CD14-positive monocyte (primary cell): ENCODE data around the gene CPS1. TPM values are rescaled to one million over a fixed set of nuclear protein-coding genes. Genes with fewer than 3 reads are reported as not detected.

Experiments
- DNase-seq, 3 donors: peaks; one replicate each; pipeline ENCODE4 v3.0.0-alpha.2; 2011 to 2022
- H2AFZ ChIP-seq: 2 replicates; pipeline ENCODE4 v1.6.0; 2012; ENCODE audit warnings: mild to moderate bottlenecking, low read depth, low read length, inconsistent platforms; ENCODE audit not compliant: insufficient read depth, poor library complexity, severe bottlenecking
- H3K27ac ChIP-seq, 2 donors: 1 replicate in 1 of 2; 2 replicates in 1 of 2; pipeline ENCODE4 v1.5.1; 2012 to 2013; ENCODE audit warnings: low read length in 2 of 2, control low read depth in 1 of 2, inconsistent platforms in 1 of 2, low read depth in 1 of 2, mild to moderate bottlenecking in 1 of 2
- H3K27me3 ChIP-seq, 2 donors: one replicate each; pipeline versions ENCODE4 v1.6.0 to v1.6.1; 2011 to 2013; ENCODE audit warnings: low read length in 2 of 2; ENCODE audit not compliant: control insufficient read depth in 2 of 2, insufficient read depth in 2 of 2
- H3K36me3 ChIP-seq, 2 donors: replicated peaks in 1 of 2; 1 replicate in 1 of 2; 2 replicates in 1 of 2; pipeline versions ENCODE4 v1.5.1 to v1.6.1; 2012 to 2013; ENCODE audit warnings: low read length in 2 of 2, control low read depth in 1 of 2, inconsistent platforms in 1 of 2, mild to moderate bottlenecking in 1 of 2; ENCODE audit not compliant: insufficient read depth in 2 of 2, control insufficient read depth in 1 of 2
- H3K4me1 ChIP-seq, 2 donors: 1 replicate in 1 of 2; 2 replicates in 1 of 2; pipeline versions ENCODE4 v1.5.1 to v1.6.1; 2012 to 2013; ENCODE audit warnings: low read length in 2 of 2, control low read depth in 1 of 2, inconsistent platforms in 1 of 2, mild to moderate bottlenecking in 1 of 2, moderate library complexity in 1 of 2; ENCODE audit not compliant: insufficient read depth in 2 of 2, control insufficient read depth in 1 of 2
- H3K4me2 ChIP-seq: replicated peaks from 2 replicates; pipeline ENCODE3; 2012; ENCODE audit warnings: low read length, moderate library complexity, mild to moderate bottlenecking; ENCODE audit not compliant: poor library complexity, severe bottlenecking; ENCODE audit errors: extremely low read depth
- H3K4me3 ChIP-seq, 3 experiments: fragments of 200-600 bp in 1 of 3; sonication (generic) in 1 of 3; replicated peaks in 1 of 3; 1 replicate in 2 of 3; 2 replicates in 1 of 3; pipeline ENCODE4 v1.5.1; 2011 to 2013; ENCODE audit warnings: low read length in 3 of 3, mild to moderate bottlenecking in 3 of 3, control low read depth in 2 of 3, low read depth in 2 of 3, inconsistent platforms in 1 of 3, moderate library complexity in 1 of 3
- H3K79me2 ChIP-seq: 2 replicates; pipeline ENCODE4 v1.6.0; 2012; ENCODE audit warnings: mild to moderate bottlenecking, control low read depth, inconsistent platforms, low read length, moderate library complexity; ENCODE audit not compliant: insufficient read depth
- H3K9ac ChIP-seq: 2 replicates; pipeline ENCODE4 v1.6.0; 2017; ENCODE audit warnings: low read length, mild to moderate bottlenecking; ENCODE audit not compliant: insufficient read depth, poor library complexity, severe bottlenecking
- H3K9me3 ChIP-seq, 2 donors: replicated peaks in 1 of 2; 1 replicate in 1 of 2; 2 replicates in 1 of 2; pipeline versions ENCODE4 v1.5.1 to v1.6.1; 2012 to 2013; ENCODE audit warnings: low read length in 2 of 2, control low read depth in 1 of 2; ENCODE audit not compliant: control insufficient read depth in 1 of 2, insufficient read depth in 1 of 2
- H4K20me1 ChIP-seq: 2 replicates; pipeline ENCODE4 v1.6.0; 2012; ENCODE audit warnings: mild to moderate bottlenecking, low read length, control low read depth, moderate library complexity; ENCODE audit not compliant: insufficient read depth
- H3K27ac Mint-ChIP-seq, 7 donors: one replicate each; pipeline ENCODE4 v1.8.0; 2020; ENCODE audit warnings: mild to moderate bottlenecking in 7 of 7, mixed read lengths in 7 of 7, moderate library complexity in 6 of 7, inconsistent platforms in 2 of 7
- H3K27me3 Mint-ChIP-seq, 3 donors: one replicate each; pipeline ENCODE4 v1.8.0; 2021 to 2022; ENCODE audit warnings: low read depth in 3 of 3, mild to moderate bottlenecking in 3 of 3, mixed read lengths in 3 of 3, moderate library complexity in 3 of 3, inconsistent platforms in 1 of 3
- H3K36me3 Mint-ChIP-seq, 2 donors: one replicate each; pipeline ENCODE4 v1.8.0; 2020; ENCODE audit warnings: mixed read lengths in 2 of 2, inconsistent platforms in 1 of 2, mild to moderate bottlenecking in 1 of 2
- H3K4me1 Mint-ChIP-seq: one replicate; pipeline ENCODE4 v1.8.0; 2020; ENCODE audit warnings: mild to moderate bottlenecking, mixed read lengths
- H3K4me3 Mint-ChIP-seq, 2 donors: one replicate each; pipeline ENCODE4 v1.8.0; 2020; ENCODE audit warnings: mild to moderate bottlenecking in 2 of 2, mixed read lengths in 2 of 2, moderate library complexity in 1 of 2
- H3K9me3 Mint-ChIP-seq, 7 donors: one replicate each; pipeline ENCODE4 v1.8.0; 2020 to 2022; ENCODE audit warnings: mixed read lengths in 7 of 7, mild to moderate bottlenecking in 6 of 7, moderate library complexity in 6 of 7, inconsistent platforms in 2 of 7
- WGBS: methylation state at CpG from one replicate; pipeline ENCODE4 v1.1.5; 2013; ENCODE audit warnings: missing lambda C conversion rate; ENCODE audit not compliant: insufficient coverage; 5-methylcytosine and 5-hydroxymethylcytosine counted together
- intact Hi-C, 2 donors: fragments of 100-400 bp; cut with micrococcal nuclease; formaldehyde crosslinking; loops; one replicate each; pipeline versions ENCODE4 v1.15.0 to v1.15.1; 2023
- polyA plus RNA-seq, 3 donors: library from polyadenylated mRNA; depleted of rRNA in 1 of 3; unstranded in 2 of 3; stranded (reverse) in 1 of 3; fragments of 300-500 nt in 2 of 3; fragments of >200 nt in 1 of 3; fragmentation: Illumina TruSeq in 2 of 3; gene quantifications; 1 replicate in 2 of 3; 2 replicates in 1 of 3; pipeline ENCODE4 v1.2.3, GENCODE V29; 2012 to 2021
- TF ChIP-seq, protein P1 (sequence below): fragments of 200-600 bp; IDR thresholded peaks from one replicate; pipeline ENCODE4 v1.8.0; 2022; ENCODE audit warnings: antibody characterized with exemption, mild to moderate bottlenecking

CPS1 gene
- polyA plus RNA-seq, 3 donors: not detected

DNA sequence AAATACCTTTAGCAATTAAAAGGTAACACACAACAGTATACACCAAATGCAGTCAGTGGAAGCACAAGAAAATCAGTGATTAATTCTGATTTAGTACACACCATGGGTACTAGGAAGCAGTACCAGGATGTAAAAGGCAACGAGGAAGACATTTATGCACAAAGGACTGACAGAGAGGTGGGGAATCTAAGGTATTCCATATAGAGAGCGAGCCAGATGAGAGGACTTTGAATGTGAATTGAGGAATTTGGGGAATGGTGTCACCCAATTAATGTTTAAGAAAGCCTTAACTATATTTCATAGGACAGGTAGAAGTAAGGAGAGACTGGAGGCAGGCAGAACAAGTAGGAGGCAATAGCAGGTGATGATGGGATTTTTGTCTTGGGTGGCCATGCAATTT, 11.7 kb downstream of the CPS1 start:
- Histone ChIP-seq H3K4me1 (no peaks in the 10 kb centered on the region), H2AFZ (no peak overlapping the region), H3K27me3 (no peaks in the 10 kb centered on the region), H3K4me2 (no peak overlapping the region), H3K9ac (no peak overlapping the region), H3K9me3 (no peaks in the 10 kb centered on the region), H3K36me3 (no peaks in the 10 kb centered on the region), H4K20me1 (no peaks in the 10 kb centered on the region), H3K4me3 (no peak overlapping the region), H3K27ac (no peak overlapping the region), H3K79me2 (no peaks in the 10 kb centered on the region)
- H3K36me3 Mint-ChIP-seq: no peaks in the 10 kb centered on the region
- DNase-seq: no peak
- WGBS: 75% methylated on average over 1 of the region's 2 CpGs
- intact Hi-C loops: no loop called here
- H3K27ac Mint-ChIP-seq: no peak overlapping the region
- peaks cover 0 to 2% (median 0%) of the 10 kb centered on the region in 3 donors for H3K27me3 Mint-ChIP-seq
- no peak overlapping the region for H3K4me3 Mint-ChIP-seq
- no peaks in the 10 kb centered on the region for H3K9me3 Mint-ChIP-seq
- TF ChIP-seq, protein P1, sequence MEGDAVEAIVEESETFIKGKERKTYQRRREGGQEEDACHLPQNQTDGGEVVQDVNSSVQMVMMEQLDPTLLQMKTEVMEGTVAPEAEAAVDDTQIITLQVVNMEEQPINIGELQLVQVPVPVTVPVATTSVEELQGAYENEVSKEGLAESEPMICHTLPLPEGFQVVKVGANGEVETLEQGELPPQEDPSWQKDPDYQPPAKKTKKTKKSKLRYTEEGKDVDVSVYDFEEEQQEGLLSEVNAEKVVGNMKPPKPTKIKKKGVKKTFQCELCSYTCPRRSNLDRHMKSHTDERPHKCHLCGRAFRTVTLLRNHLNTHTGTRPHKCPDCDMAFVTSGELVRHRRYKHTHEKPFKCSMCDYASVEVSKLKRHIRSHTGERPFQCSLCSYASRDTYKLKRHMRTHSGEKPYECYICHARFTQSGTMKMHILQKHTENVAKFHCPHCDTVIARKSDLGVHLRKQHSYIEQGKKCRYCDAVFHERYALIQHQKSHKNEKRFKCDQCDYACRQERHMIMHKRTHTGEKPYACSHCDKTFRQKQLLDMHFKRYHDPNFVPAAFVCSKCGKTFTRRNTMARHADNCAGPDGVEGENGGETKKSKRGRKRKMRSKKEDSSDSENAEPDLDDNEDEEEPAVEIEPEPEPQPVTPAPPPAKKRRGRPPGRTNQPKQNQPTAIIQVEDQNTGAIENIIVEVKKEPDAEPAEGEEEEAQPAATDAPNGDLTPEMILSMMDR: no peak
- no peaks in the 10 kb centered on the region for H3K4me1 Mint-ChIP-seq

GRCh38 chr2:210577263-210578071, 21.1 kb downstream of the CPS1 start:
- Histone ChIP-seq H3K36me3 (no peaks in the 10 kb centered on the region), H3K27ac (no peak overlapping the region), H2AFZ (no peak overlapping the region), H3K27me3 (no peaks in the 10 kb centered on the region), H3K4me1 (no peaks in the 10 kb centered on the region), H3K9me3 (no peaks in the 10 kb centered on the region), H3K4me2 (no peak overlapping the region), H3K79me2 (no peaks in the 10 kb centered on the region), H3K9ac (no peak overlapping the region), H4K20me1 (no peaks in the 10 kb centered on the region), H3K4me3 (no peak overlapping the region)
- intact Hi-C loops: no loop called here
- Mint-ChIP-seq H3K4me1 (no peaks in the 10 kb centered on the region), H3K4me3 (no peak overlapping the region), H3K36me3 (no peaks in the 10 kb centered on the region), H3K27ac (no peak overlapping the region), H3K27me3 (no peaks in the 10 kb centered on the region), H3K9me3 (no peaks in the 10 kb centered on the region)
- DNase-seq: peak in 2 of 3 donors; percentile 1 to 3
- TF ChIP-seq, protein P1: peak; percentile 82
- WGBS: no CpG with 5 or more reads among the region's 2 CpGs
